IgD-negative memory B cell (primary cell): ENCODE measurements around the gene SPDYE17. TPM values are rescaled to one million over a fixed set of nuclear protein-coding genes. Genes with fewer than 3 reads are reported as not detected.
"Not testable (repeated sequence)": the region's sequence is repeated elsewhere in the genome, so short reads cannot be mapped to it uniquely, and the experiment has no call there.

ENCODE experiments used
- H3K27ac Mint-ChIP-seq, 3 donors: one replicate each; pipeline ENCODE4 v1.8.0; 2020 to 2022; ENCODE audit warnings: mild to moderate bottlenecking in 3 of 3, mixed read lengths in 3 of 3, moderate library complexity in 1 of 3
- H3K27me3 Mint-ChIP-seq: one replicate; pipeline ENCODE4 v1.8.0; 2021; ENCODE audit warnings: mixed read lengths
- H3K36me3 Mint-ChIP-seq: one replicate; pipeline ENCODE4 v1.8.0; 2020; ENCODE audit warnings: mild to moderate bottlenecking, mixed read lengths
- H3K4me1 Mint-ChIP-seq, 3 donors: one replicate each; pipeline ENCODE4 v1.8.0; 2020 to 2022; ENCODE audit warnings: mixed read lengths in 3 of 3, mild to moderate bottlenecking in 1 of 3
- H3K4me3 Mint-ChIP-seq, 4 donors: one replicate each; pipeline ENCODE4 v1.8.0; 2020 to 2022; ENCODE audit warnings: mild to moderate bottlenecking in 4 of 4, mixed read lengths in 4 of 4, moderate library complexity in 3 of 4
- H3K9me3 Mint-ChIP-seq, 3 donors: one replicate each; pipeline ENCODE4 v1.8.0; 2020 to 2021; ENCODE audit warnings: mixed read lengths in 3 of 3, mild to moderate bottlenecking in 1 of 3
- polyA plus RNA-seq: library from polyadenylated mRNA; unstranded; fragments of 300-500 nt; fragmentation: Illumina TruSeq; gene quantifications from one replicate; pipeline ENCODE4 v1.2.3, GENCODE V29; 2021

The SPDYE17 gene
- polyA plus RNA-seq: not detected

GRCh38 chr7:77032261-77032660 lies at the start of gene SPDYE17:
TSS of gene SPDYE17 (minus strand) at chr7:77032361. CDS start at chr7:77030570, 1,791 bp downstream.
- not testable (repeated sequence) for H3K9me3 Mint-ChIP-seq, H3K4me3 Mint-ChIP-seq, H3K27ac Mint-ChIP-seq, H3K27me3 Mint-ChIP-seq, H3K36me3 Mint-ChIP-seq, H3K4me1 Mint-ChIP-seq

- H3K36me3 Mint-ChIP-seq, H3K4me3 Mint-ChIP-seq, H3K4me1 Mint-ChIP-seq, H3K27ac Mint-ChIP-seq, H3K9me3 Mint-ChIP-seq, H3K27me3 Mint-ChIP-seq: not testable (repeated sequence)
These were observed 48.1 kb upstream of the SPDYE17 start for GRCh38 chr7:77080236-77080635.

GRCh38 chr7:77079624-77080023 lies 47.5 kb upstream of the SPDYE17 start:
- not testable (repeated sequence) for H3K4me1 Mint-ChIP-seq, H3K27ac Mint-ChIP-seq, H3K36me3 Mint-ChIP-seq, H3K27me3 Mint-ChIP-seq, H3K4me3 Mint-ChIP-seq, H3K9me3 Mint-ChIP-seq

- H3K27ac Mint-ChIP-seq, H3K9me3 Mint-ChIP-seq, H3K4me1 Mint-ChIP-seq, H3K4me3 Mint-ChIP-seq, H3K36me3 Mint-ChIP-seq, H3K27me3 Mint-ChIP-seq: not testable (repeated sequence)
These were observed 47.0 kb upstream of the SPDYE17 start for GRCh38 chr7:77079112-77079511.

DNA sequence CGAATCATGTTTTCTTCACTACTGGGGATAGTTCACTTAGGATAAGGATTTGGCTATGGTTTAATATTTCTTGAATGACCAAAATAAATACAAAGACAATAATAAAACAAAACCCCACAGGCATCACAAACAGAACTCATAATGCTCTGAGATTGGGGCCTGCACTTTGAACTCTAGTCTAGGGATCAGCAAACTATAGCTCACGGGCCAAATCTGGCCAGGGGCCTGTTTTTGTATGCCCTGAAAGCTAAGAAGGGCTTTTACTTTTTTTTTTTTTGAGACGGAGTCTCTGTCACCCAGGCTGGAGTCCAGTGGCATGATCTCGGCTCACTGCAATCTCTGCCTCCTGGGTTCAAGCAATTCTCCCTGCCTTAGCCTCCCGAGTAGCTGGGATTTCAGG lies 44.9 kb upstream of the SPDYE17 start:
- H3K27me3 Mint-ChIP-seq, H3K9me3 Mint-ChIP-seq, H3K27ac Mint-ChIP-seq: not testable (repeated sequence)

DNA sequence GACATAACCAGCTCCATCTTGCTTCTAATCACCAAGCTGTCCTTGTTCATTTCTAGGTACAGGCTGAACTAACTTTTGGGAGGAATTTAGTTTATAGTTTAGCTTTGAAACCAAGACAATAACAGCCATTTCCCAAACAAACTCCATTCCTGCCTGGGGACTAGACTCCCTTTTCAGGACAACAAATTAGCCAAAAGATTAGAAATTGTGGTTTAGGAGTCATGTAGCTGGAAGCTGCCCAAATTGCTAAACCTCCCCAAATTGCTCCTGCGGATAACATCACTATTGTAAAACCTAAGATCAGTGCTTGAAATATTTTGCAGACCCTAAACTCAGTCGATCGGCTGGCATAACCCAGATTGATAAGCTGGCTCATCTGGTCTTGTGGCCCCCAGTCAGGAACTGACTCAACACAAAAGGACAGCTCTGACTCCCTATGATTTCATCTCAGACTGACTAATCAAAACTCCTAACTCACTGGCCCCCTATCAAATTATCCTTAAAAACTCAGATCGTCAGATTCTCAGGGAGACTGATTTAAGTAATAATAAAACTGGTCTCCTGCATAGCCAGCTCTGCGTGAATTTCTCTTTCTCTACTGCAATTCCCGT lies 42.7 kb upstream of the SPDYE17 start:
- not testable (repeated sequence) for H3K9me3 Mint-ChIP-seq, H3K27ac Mint-ChIP-seq, H3K4me1 Mint-ChIP-seq, H3K27me3 Mint-ChIP-seq, H3K4me3 Mint-ChIP-seq
- peaks cover 18% of the 10 kb centered on the region for H3K36me3 Mint-ChIP-seq

More for the DNA sequence above, 44.9 kb upstream of the SPDYE17 start:
- H3K36me3 Mint-ChIP-seq: peaks cover 11% of the 10 kb centered on the region
- not testable (repeated sequence) for H3K4me1 Mint-ChIP-seq, H3K4me3 Mint-ChIP-seq

- not testable (repeated sequence) for H3K4me1 Mint-ChIP-seq, H3K27ac Mint-ChIP-seq, H3K4me3 Mint-ChIP-seq, H3K27me3 Mint-ChIP-seq, H3K9me3 Mint-ChIP-seq
- H3K36me3 Mint-ChIP-seq: peaks cover 17% of the 10 kb centered on the region
These were observed 38.9 kb upstream of the SPDYE17 start for GRCh38 chr7:77071108-77071507.

- not testable (repeated sequence) for H3K9me3 Mint-ChIP-seq, H3K27me3 Mint-ChIP-seq, H3K4me3 Mint-ChIP-seq, H3K36me3 Mint-ChIP-seq, H3K4me1 Mint-ChIP-seq, H3K27ac Mint-ChIP-seq
These were observed 33.7 kb upstream of the SPDYE17 start for GRCh38 chr7:77065869-77066268.

- not testable (repeated sequence) for H3K4me1 Mint-ChIP-seq
These were observed 31.6 kb upstream of the SPDYE17 start for GRCh38 chr7:77063732-77064131.

DNA sequence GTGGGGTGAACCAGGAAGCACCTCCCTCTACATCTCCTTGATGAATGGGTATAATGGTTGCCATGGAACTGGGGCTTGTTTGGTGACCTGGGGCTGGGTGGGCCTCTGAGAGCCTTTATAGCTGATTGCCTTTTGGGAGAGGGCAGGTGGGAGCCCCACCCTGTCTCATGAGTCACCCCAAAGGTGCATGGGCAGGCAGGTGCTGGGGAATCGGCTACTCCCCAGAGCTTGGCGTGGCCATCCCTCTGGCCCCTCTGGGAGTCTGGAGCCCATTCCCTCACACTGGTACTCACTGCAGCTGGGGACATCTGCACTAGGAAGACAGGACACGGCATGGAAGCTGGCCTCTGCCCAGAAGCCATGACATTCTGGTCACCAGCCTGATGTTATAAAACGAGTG lies 30.4 kb upstream of the SPDYE17 start, which contains the start of gene SPDYE18:
TSS of gene SPDYE18 (minus strand) at position 2 of the 400 bp plus-strand sequence. CDS start 2,046 bp downstream, outside the sequence.
- not testable (repeated sequence) for H3K36me3 Mint-ChIP-seq, H3K27ac Mint-ChIP-seq, H3K9me3 Mint-ChIP-seq, H3K27me3 Mint-ChIP-seq, H3K4me1 Mint-ChIP-seq
- H3K4me3 Mint-ChIP-seq: peak within 1 kb of the TSS in 1 of 4 donors; percentile 8

More at GRCh38 chr7:77063732-77064131, 31.6 kb upstream of the SPDYE17 start:
- H3K9me3 Mint-ChIP-seq, H3K36me3 Mint-ChIP-seq, H3K4me3 Mint-ChIP-seq, H3K27ac Mint-ChIP-seq, H3K27me3 Mint-ChIP-seq: not testable (repeated sequence)

GRCh38 chr7:77026349-77026748 lies 5.8 kb downstream of the SPDYE17 start:
- H3K36me3 Mint-ChIP-seq, H3K9me3 Mint-ChIP-seq, H3K27me3 Mint-ChIP-seq, H3K4me1 Mint-ChIP-seq, H3K4me3 Mint-ChIP-seq, H3K27ac Mint-ChIP-seq: not testable (repeated sequence)

DNA sequence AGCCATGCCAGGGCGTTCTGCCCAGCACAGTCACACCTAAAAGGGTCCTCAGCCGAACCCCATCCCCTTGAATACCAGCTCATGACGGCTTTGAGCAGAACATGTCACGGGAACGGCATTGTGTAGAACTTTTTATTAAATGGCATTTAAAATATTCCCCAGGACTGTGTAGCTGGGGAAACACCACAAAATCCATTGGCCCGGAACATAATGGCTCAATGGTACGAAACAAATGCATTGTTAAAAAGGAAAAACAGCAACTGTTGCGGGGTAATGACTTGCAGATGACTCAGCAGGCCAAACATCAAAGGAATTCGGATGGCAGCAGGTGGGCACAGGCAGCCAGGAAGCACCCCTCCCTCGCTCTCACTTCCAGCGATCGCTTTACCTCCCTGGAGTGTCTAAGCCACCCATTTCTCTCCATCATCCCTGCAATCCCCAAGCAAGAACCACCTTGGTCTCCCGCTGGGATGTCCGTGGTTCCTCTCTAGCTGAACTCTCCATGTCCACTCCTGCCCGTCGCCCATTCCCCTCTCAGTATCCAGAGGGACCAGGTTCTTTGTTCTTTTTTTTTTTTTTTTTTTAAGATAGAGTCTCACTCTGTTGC lies 22.0 kb downstream of the SPDYE17 start:
- not testable (repeated sequence) for H3K9me3 Mint-ChIP-seq, H3K36me3 Mint-ChIP-seq, H3K27me3 Mint-ChIP-seq, H3K27ac Mint-ChIP-seq, H3K4me1 Mint-ChIP-seq, H3K4me3 Mint-ChIP-seq

- not testable (repeated sequence) for H3K27ac Mint-ChIP-seq, H3K4me3 Mint-ChIP-seq, H3K36me3 Mint-ChIP-seq
These were observed 24.2 kb downstream of the SPDYE17 start for GRCh38 chr7:77008000-77008399.

DNA sequence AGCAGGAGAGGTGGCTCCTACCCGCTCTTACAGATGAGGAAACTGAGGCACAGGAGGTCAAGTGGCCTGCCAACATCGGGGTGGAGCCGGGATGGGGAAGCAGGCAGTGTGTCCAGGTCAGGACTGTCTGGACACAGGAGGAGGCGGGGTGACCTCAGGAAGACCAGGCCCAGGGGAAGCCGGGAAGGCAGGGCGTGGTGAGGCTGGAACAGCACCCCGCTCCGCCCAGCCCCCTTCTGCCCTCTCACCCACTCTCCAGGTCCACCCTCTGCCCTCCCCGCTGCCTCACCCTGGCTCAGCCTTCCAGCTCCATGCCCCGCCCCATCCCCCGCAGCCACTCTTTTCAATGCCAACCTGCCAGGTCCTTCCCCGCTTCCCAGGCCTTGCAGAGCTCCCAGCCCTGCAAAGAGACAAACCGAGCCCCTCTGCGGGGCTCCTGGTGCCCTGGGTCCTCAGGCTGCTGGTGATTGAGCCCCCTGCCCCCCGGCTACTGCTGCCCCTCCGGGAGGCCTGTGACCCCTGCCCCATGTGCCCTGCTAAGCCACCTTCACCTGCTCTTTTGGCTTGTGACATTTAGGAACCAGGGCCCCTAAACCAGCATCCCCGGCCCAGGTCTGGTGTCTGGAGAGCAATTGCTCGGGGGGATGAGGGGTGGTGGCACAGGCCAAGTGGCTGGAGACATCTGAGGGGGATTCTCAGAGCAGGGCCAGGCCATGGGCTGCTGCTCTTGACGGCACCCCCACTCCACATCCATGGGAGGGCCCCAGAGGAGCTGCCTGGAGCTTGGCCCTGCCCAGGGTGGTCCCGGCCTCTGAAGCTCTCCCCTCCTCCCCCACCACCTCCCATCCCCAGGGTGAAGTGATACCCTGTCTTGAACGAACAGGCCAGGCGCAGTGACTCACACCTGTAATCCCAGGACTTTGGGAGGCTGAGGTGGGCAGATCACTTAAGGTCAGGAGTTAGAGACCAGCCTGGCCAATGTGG lies 25.7 kb downstream of the SPDYE17 start:
- H3K27ac Mint-ChIP-seq, H3K4me1 Mint-ChIP-seq, H3K27me3 Mint-ChIP-seq, H3K4me3 Mint-ChIP-seq, H3K36me3 Mint-ChIP-seq, H3K9me3 Mint-ChIP-seq: not testable (repeated sequence)

More at GRCh38 chr7:77008000-77008399, 24.2 kb downstream of the SPDYE17 start:
- not testable (repeated sequence) for H3K9me3 Mint-ChIP-seq, H3K4me1 Mint-ChIP-seq, H3K27me3 Mint-ChIP-seq

DNA sequence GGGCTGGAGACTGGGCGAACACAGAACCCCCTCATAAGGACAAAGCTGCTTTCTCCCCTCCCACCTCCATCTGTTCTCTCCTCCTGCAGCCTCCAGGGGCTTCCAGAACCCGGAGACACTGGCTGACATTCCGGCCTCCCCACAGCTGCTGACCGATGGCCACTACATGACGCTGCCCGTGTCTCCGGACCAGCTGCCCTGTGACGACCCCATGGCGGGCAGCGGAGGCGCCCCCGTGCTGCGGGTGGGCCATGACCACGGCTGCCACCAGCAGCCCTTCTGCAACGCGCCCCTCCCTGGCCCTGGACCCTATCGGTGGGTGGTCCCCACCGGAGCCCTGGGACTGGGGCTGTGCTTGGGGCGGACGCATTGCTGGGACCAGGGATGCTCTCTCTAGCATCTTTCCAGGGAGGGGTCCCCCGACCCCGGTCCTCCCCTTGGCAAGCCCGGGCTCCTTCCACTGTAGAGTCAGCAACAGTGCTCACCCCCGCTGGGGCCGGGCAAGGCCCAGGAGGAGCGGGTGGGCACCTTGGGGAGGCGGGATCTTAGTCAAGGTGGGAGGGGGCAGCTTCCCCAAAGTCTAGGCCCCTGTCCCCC lies 26.6 kb downstream of the SPDYE17 start:
- H3K27me3 Mint-ChIP-seq, H3K36me3 Mint-ChIP-seq, H3K4me3 Mint-ChIP-seq, H3K27ac Mint-ChIP-seq, H3K4me1 Mint-ChIP-seq, H3K9me3 Mint-ChIP-seq: not testable (repeated sequence)
